ENCODE results near the gene CHPT1. TPM values are rescaled to one million over a fixed set of nuclear protein-coding genes. Genes with fewer than 3 reads are reported as not detected.

CHPT1 gene
- total and polyA plus RNA-seq, 2 of the 13 experiments (the other 11 are each of a cell fraction or from before 2014, with no cell fraction given): 117 to 178 TPM

DNA sequence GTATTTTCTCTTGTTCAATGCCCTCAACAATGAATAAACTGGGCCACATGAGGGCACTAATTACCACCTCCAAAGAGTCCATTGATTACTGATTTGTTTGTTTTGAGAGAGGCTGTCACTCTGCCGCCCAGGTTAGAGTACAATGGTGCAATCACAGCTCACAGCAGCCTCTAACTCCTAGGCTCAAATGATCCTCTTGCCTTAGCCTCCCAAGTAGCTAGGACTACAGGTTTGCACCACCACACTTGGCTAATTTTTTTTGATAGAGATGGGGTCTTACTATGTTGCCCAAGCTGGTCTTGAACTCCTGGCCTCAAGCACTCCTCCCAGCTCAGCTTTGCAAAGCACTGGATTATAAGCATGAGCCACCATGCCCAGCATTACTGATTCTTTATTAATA lies 70.1 kb downstream of the CHPT1 start (continued):
- TF ChIP-seq ZFYVE20 (CRISPR knock-in tag; IDR thresholded peaks at IDR 0.05; ENCODE audit: borderline replicate concordance, low read depth): no peak
- TF ChIP-seq, protein P1, sequence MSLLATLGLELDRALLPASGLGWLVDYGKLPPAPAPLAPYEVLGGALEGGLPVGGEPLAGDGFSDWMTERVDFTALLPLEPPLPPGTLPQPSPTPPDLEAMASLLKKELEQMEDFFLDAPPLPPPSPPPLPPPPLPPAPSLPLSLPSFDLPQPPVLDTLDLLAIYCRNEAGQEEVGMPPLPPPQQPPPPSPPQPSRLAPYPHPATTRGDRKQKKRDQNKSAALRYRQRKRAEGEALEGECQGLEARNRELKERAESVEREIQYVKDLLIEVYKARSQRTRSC (CRISPR knock-in tag; IDR thresholded peaks at IDR 0.05; ENCODE audit: low read depth): no peak
- no peak for TF ChIP-seq JUN (CRISPR knock-in tag; IDR thresholded peaks at IDR 0.05)
- peak; percentile 98 for TF ChIP-seq ZNF770 (CRISPR knock-in tag; IDR thresholded peaks at IDR 0.05)
- no peak for TF ChIP-seq ZBTB1 (CRISPR knock-in tag; IDR thresholded peaks at IDR 0.05; ENCODE audit: borderline replicate concordance)
- TF ChIP-seq SATB2 (CRISPR knock-in tag; IDR thresholded peaks at IDR 0.05): no peak
- TF ChIP-seq STAT6 (CRISPR knock-in tag; IDR thresholded peaks at IDR 0.05; ENCODE audit: borderline replicate concordance): no peak
- TF ChIP-seq GZF1 (CRISPR knock-in tag; IDR thresholded peaks at IDR 0.05): no peak
- no peak for TF ChIP-seq CEBPB (IDR thresholded peaks at IDR 0.05; ENCODE audit: borderline replicate concordance, low read depth, low read length)
- no peak for TF ChIP-seq SRSF4 (IDR thresholded peaks at IDR 0.05; ENCODE audit: low read depth, low read length, poor library complexity, severe bottlenecking)
- TF ChIP-seq ZSCAN25 (CRISPR knock-in tag; IDR thresholded peaks at IDR 0.05): no peak
- TF ChIP-seq SCMH1 (CRISPR knock-in tag; IDR thresholded peaks at IDR 0.05; ENCODE audit: borderline replicate concordance): no peak
- TF ChIP-seq SPEN (CRISPR knock-in tag; IDR thresholded peaks at IDR 0.05; ENCODE audit: low read depth): no peak
- no peak for TF ChIP-seq TSC22D2 (CRISPR knock-in tag; IDR thresholded peaks at IDR 0.05; ENCODE audit: borderline replicate concordance)
- TF ChIP-seq, protein P2, sequence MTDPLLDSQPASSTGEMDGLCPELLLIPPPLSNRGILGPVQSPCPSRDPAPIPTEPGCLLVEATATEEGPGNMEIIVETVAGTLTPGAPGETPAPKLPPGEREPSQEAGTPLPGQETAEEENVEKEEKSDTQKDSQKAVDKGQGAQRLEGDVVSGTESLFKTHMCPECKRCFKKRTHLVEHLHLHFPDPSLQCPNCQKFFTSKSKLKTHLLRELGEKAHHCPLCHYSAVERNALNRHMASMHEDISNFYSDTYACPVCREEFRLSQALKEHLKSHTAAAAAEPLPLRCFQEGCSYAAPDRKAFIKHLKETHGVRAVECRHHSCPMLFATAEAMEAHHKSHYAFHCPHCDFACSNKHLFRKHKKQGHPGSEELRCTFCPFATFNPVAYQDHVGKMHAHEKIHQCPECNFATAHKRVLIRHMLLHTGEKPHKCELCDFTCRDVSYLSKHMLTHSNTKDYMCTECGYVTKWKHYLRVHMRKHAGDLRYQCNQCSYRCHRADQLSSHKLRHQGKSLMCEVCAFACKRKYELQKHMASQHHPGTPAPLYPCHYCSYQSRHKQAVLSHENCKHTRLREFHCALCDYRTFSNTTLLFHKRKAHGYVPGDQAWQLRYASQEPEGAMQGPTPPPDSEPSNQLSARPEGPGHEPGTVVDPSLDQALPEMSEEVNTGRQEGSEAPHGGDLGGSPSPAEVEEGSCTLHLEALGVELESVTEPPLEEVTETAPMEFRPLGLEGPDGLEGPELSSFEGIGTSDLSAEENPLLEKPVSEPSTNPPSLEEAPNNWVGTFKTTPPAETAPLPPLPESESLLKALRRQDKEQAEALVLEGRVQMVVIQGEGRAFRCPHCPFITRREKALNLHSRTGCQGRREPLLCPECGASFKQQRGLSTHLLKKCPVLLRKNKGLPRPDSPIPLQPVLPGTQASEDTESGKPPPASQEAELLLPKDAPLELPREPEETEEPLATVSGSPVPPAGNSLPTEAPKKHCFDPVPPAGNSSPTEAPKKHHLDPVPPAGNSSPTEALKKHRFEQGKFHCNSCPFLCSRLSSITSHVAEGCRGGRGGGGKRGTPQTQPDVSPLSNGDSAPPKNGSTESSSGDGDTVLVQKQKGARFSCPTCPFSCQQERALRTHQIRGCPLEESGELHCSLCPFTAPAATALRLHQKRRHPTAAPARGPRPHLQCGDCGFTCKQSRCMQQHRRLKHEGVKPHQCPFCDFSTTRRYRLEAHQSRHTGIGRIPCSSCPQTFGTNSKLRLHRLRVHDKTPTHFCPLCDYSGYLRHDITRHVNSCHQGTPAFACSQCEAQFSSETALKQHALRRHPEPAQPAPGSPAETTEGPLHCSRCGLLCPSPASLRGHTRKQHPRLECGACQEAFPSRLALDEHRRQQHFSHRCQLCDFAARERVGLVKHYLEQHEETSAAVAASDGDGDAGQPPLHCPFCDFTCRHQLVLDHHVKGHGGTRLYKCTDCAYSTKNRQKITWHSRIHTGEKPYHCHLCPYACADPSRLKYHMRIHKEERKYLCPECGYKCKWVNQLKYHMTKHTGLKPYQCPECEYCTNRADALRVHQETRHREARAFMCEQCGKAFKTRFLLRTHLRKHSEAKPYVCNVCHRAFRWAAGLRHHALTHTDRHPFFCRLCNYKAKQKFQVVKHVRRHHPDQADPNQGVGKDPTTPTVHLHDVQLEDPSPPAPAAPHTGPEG (CRISPR knock-in tag; IDR thresholded peaks at IDR 0.05): no peak
- TF ChIP-seq TEF (CRISPR knock-in tag; IDR thresholded peaks at IDR 0.05): 0 out of 2 replicates have a peak, but pooled peaks have one; percentile 22
- TF ChIP-seq ZNF234 (CRISPR knock-in tag; conservative IDR thresholded peaks at IDR 0.05): no peak
- no peak for TF ChIP-seq ZNF562 (CRISPR knock-in tag; IDR thresholded peaks at IDR 0.05; ENCODE audit: borderline replicate concordance)
